ENCODE results near the gene LAMC3. TPM values are rescaled to one million over a fixed set of nuclear protein-coding genes. Genes with fewer than 3 reads are reported as not detected.
"Not testable (repeated sequence)": the region's sequence is repeated elsewhere in the genome, so short reads cannot be mapped to it uniquely, and the experiment has no call there.

Gene LAMC3
- total RNA-seq, 1 donor from 2014 or later = 0.09 TPM

- no peaks in the 10 kb centered on the region for H3K4me1 Mint-ChIP-seq
- no peak overlapping the region for H3K4me3 Mint-ChIP-seq
- DNase-seq = no peak
- intact Hi-C loops (cut with micrococcal nuclease) = no loop called here
- H3K36me3 Mint-ChIP-seq (ENCODE audit: low read depth) = no peaks in the 10 kb centered on the region
- H3K9me3 Mint-ChIP-seq = no peaks in the 10 kb centered on the region
- no peaks in the 10 kb centered on the region for H3K27me3 Mint-ChIP-seq
- H3K27ac Mint-ChIP-seq = no peak overlapping the region
These were observed 97.0 kb downstream of the LAMC3 start for GRCh38 chr9:131105952-131106351.

GRCh38 chr9:131107760-131108159, 98.8 kb downstream of the LAMC3 start:
- no peak for DNase-seq
- Mint-ChIP-seq H3K9me3 (no peaks in the 10 kb centered on the region), H3K4me1 (no peaks in the 10 kb centered on the region), H3K27ac (no peak overlapping the region), H3K36me3 (ENCODE audit: low read depth) (no peaks in the 10 kb centered on the region), H3K27me3 (no peaks in the 10 kb centered on the region), H3K4me3 (no peak overlapping the region)
- intact Hi-C loops (cut with micrococcal nuclease) = no loop called here

- H3K9me3 Mint-ChIP-seq = no peaks in the 10 kb centered on the region
- H3K27me3 Mint-ChIP-seq = peaks cover 2% of the 10 kb centered on the region
- no peak overlapping the region for H3K27ac Mint-ChIP-seq
- intact Hi-C loops (cut with micrococcal nuclease) = no loop called here
- H3K4me1 Mint-ChIP-seq = no peaks in the 10 kb centered on the region
- H3K36me3 Mint-ChIP-seq (ENCODE audit: low read depth) = no peaks in the 10 kb centered on the region
- H3K4me3 Mint-ChIP-seq = no peak overlapping the region
- no peak for DNase-seq
These were observed 102.3 kb downstream of the LAMC3 start for GRCh38 chr9:131111186-131111853.

- Mint-ChIP-seq H3K27me3 (peaks cover 2% of the 10 kb centered on the region), H3K36me3 (ENCODE audit: low read depth) (no peaks in the 10 kb centered on the region), H3K27ac (no peak overlapping the region), H3K4me1 (no peaks in the 10 kb centered on the region), H3K4me3 (no peak overlapping the region), H3K9me3 (no peaks in the 10 kb centered on the region)
- intact Hi-C loops (cut with micrococcal nuclease) = no loop called here
- DNase-seq = no peak
These were observed 102.9 kb downstream of the LAMC3 start for GRCh38 chr9:131111854-131112311.

GRCh38 chr9:131112374-131113154, 103.6 kb downstream of the LAMC3 start:
- Mint-ChIP-seq H3K4me1 (no peaks in the 10 kb centered on the region), H3K36me3 (ENCODE audit: low read depth) (no peaks in the 10 kb centered on the region), H3K27me3 (peaks cover 2% of the 10 kb centered on the region), H3K27ac (no peak overlapping the region), H3K4me3 (no peak overlapping the region), H3K9me3 (no peaks in the 10 kb centered on the region)
- no peak for DNase-seq
- intact Hi-C loops (cut with micrococcal nuclease) = no loop called here

GRCh38 chr9:131113655-131114054, 104.7 kb downstream of the LAMC3 start:
- H3K9me3 Mint-ChIP-seq = no peaks in the 10 kb centered on the region
- H3K27ac Mint-ChIP-seq = no peak overlapping the region
- H3K4me3 Mint-ChIP-seq = no peak overlapping the region
- no peaks in the 10 kb centered on the region for H3K36me3 Mint-ChIP-seq (ENCODE audit: low read depth)
- no peaks in the 10 kb centered on the region for H3K4me1 Mint-ChIP-seq
- intact Hi-C loops (cut with micrococcal nuclease) = no loop called here
- H3K27me3 Mint-ChIP-seq = peaks cover 6% of the 10 kb centered on the region
- DNase-seq = no peak

GRCh38 chr9:131114084-131114535, 105.1 kb downstream of the LAMC3 start:
- Mint-ChIP-seq H3K9me3 (no peaks in the 10 kb centered on the region), H3K36me3 (ENCODE audit: low read depth) (no peaks in the 10 kb centered on the region), H3K27ac (no peak overlapping the region), H3K4me1 (no peaks in the 10 kb centered on the region), H3K27me3 (peaks cover 8% of the 10 kb centered on the region), H3K4me3 (no peak overlapping the region)
- intact Hi-C loops (cut with micrococcal nuclease) = no loop called here
- DNase-seq = no peak

- H3K36me3 Mint-ChIP-seq (ENCODE audit: low read depth); H3K27ac Mint-ChIP-seq; DNase-seq; H3K4me1 Mint-ChIP-seq; H3K4me3 Mint-ChIP-seq; intact Hi-C loops (cut with micrococcal nuclease); H3K9me3 Mint-ChIP-seq; H3K27me3 Mint-ChIP-seq: not testable (repeated sequence)
These were observed 106.4 kb downstream of the LAMC3 start for GRCh38 chr9:131115360-131115742.

- intact Hi-C loops (cut with micrococcal nuclease) = no loop called here
- no peaks in the 10 kb centered on the region for H3K9me3 Mint-ChIP-seq
- H3K27me3 Mint-ChIP-seq = peaks cover 8% of the 10 kb centered on the region
- H3K27ac Mint-ChIP-seq = no peak overlapping the region
- DNase-seq = no peak
- H3K36me3 Mint-ChIP-seq (ENCODE audit: low read depth) = no peaks in the 10 kb centered on the region
- H3K4me1 Mint-ChIP-seq = no peaks in the 10 kb centered on the region
- no peak overlapping the region for H3K4me3 Mint-ChIP-seq
These were observed 107.5 kb downstream of the LAMC3 start for GRCh38 chr9:131116281-131117120.

- Mint-ChIP-seq H3K9me3 (no peaks in the 10 kb centered on the region), H3K27me3 (peaks cover 8% of the 10 kb centered on the region), H3K4me1 (no peaks in the 10 kb centered on the region), H3K27ac (no peak overlapping the region), H3K36me3 (ENCODE audit: low read depth) (no peaks in the 10 kb centered on the region), H3K4me3 (no peak overlapping the region)
- intact Hi-C loops (cut with micrococcal nuclease) = no loop called here
- no peak for DNase-seq
These were observed 108.3 kb downstream of the LAMC3 start for GRCh38 chr9:131117121-131117761.

GRCh38 chr9:131117762-131118145, 108.8 kb downstream of the LAMC3 start:
- H3K27ac Mint-ChIP-seq = no peak overlapping the region
- H3K4me3 Mint-ChIP-seq = no peak overlapping the region
- peaks cover 8% of the 10 kb centered on the region for H3K27me3 Mint-ChIP-seq
- no peaks in the 10 kb centered on the region for H3K36me3 Mint-ChIP-seq (ENCODE audit: low read depth)
- DNase-seq = no peak
- intact Hi-C loops (cut with micrococcal nuclease) = no loop called here
- no peaks in the 10 kb centered on the region for H3K9me3 Mint-ChIP-seq
- no peaks in the 10 kb centered on the region for H3K4me1 Mint-ChIP-seq

GRCh38 chr9:131119600-131119999, 110.6 kb downstream of the LAMC3 start:
- intact Hi-C loops (cut with micrococcal nuclease) = no loop called here
- Mint-ChIP-seq H3K9me3 (no peaks in the 10 kb centered on the region), H3K36me3 (ENCODE audit: low read depth) (no peaks in the 10 kb centered on the region), H3K4me3 (no peak overlapping the region), H3K4me1 (peaks cover under 1% of the 10 kb centered on the region), H3K27me3 (peaks cover 7% of the 10 kb centered on the region), H3K27ac (no peak overlapping the region)
- DNase-seq = no peak

GRCh38 chr9:131120620-131121228, 111.8 kb downstream of the LAMC3 start:
- DNase-seq = no peak
- H3K27ac Mint-ChIP-seq = no peak overlapping the region
- H3K9me3 Mint-ChIP-seq = no peaks in the 10 kb centered on the region
- intact Hi-C loops (cut with micrococcal nuclease) = loop anchor here (10.0 kb wide), 1 partner anchor 426 kb away; the partner anchor contains the start of gene EXOSC2
- peaks cover 9% of the 10 kb centered on the region for H3K4me1 Mint-ChIP-seq
- H3K27me3 Mint-ChIP-seq = peaks cover 9% of the 10 kb centered on the region
- no peak overlapping the region for H3K4me3 Mint-ChIP-seq
- peaks cover 3% of the 10 kb centered on the region for H3K36me3 Mint-ChIP-seq (ENCODE audit: low read depth)
